ENCODE results near the gene ZFP91. TPM values are rescaled to one million over a fixed set of nuclear protein-coding genes. Genes with fewer than 3 reads are reported as not detected.

ZFP91 gene
- total RNA-seq, 4 donors from 2014 or later = 49.8 to 63.7 (median 59.1) TPM

GRCh38 chr11:58625826-58626460 lies 47.1 kb downstream of the ZFP91 start:
- peaks cover 23 to 41% of the 10 kb centered on the region in 2 donors for H3K4me1 ChIP-seq
- 52 to 71% methylated on average over 4 of the region's 4 CpGs for WGBS, 2 donors
- H3K4me3 ChIP-seq (replicated peaks in 1 of 3) = no peak overlapping the region
- no peak for TF ChIP-seq POLR2A (IDR thresholded peaks at IDR 0.05)
- intact Hi-C loops (cut with DNase I) = no loop called here
- H3K27ac ChIP-seq = peak overlapping the region; percentile 48 to 79 (median 72)
- DNase-seq = peak; percentile 8 to 19
- no peaks in the 10 kb centered on the region for H3K27me3 ChIP-seq
- no peaks in the 10 kb centered on the region for H3K9me3 ChIP-seq
- H3K36me3 ChIP-seq = peaks cover 18 to 22% of the 10 kb centered on the region in 2 donors

GRCh38 chr11:58626934-58627483 lies 48.1 kb downstream of the ZFP91 start:
- no peak for TF ChIP-seq CTCF (IDR thresholded peaks at IDR 0.05)
- no peak for TF ChIP-seq POLR2A (IDR thresholded peaks at IDR 0.05)
- no peaks in the 10 kb centered on the region for H3K9me3 ChIP-seq
- peaks cover 18 to 22% of the 10 kb centered on the region in 2 donors for H3K36me3 ChIP-seq
- WGBS, 2 donors = 64 to 66% methylated on average over 4 of the region's 4 CpGs
- no peak for DNase-seq
- peaks cover 23 to 40% of the 10 kb centered on the region in 2 donors for H3K4me1 ChIP-seq
- H3K4me3 ChIP-seq (replicated peaks in 1 of 3) = no peak overlapping the region
- intact Hi-C loops (cut with DNase I) = no loop called here
- no peaks in the 10 kb centered on the region for H3K27me3 ChIP-seq
- H3K27ac ChIP-seq = peak overlapping the region; percentile 48 to 79 (median 72)

- Histone ChIP-seq H3K9me3 (no peaks in the 10 kb centered on the region), H3K4me1 (peaks cover 31 to 54% of the 10 kb centered on the region in 2 donors), H3K4me3 (replicated peaks in 1 of 3) (no peak overlapping the region), H3K27ac (peak overlapping the region in 2 of 3 donors; percentile 48 to 72), H3K27me3 (no peaks in the 10 kb centered on the region), H3K36me3 (peaks cover 13 to 14% of the 10 kb centered on the region in 2 donors)
- intact Hi-C loops (cut with DNase I) = no loop called here
- DNase-seq = peak; percentile 82 to 91
- TF ChIP-seq CTCF (IDR thresholded peaks at IDR 0.05) (no peak), POLR2A (IDR thresholded peaks at IDR 0.05) (no peak)
- WGBS, 2 donors = 50 to 75% methylated on average over 3 of the region's 3 CpGs
Observed at GRCh38 chr11:58628446-58628845, 49.6 kb downstream of the ZFP91 start.

GRCh38 chr11:58629857-58630256 lies 51.0 kb downstream of the ZFP91 start:
- H3K4me3 ChIP-seq (replicated peaks in 1 of 3) = no peak overlapping the region
- peaks cover 31 to 55% of the 10 kb centered on the region in 2 donors for H3K4me1 ChIP-seq
- H3K9me3 ChIP-seq = no peaks in the 10 kb centered on the region
- peaks cover 0 to 3% of the 10 kb centered on the region in 2 donors for H3K36me3 ChIP-seq
- no peak overlapping the region for H3K27ac ChIP-seq
- H3K27me3 ChIP-seq = no peaks in the 10 kb centered on the region
- DNase-seq = no peak
- TF ChIP-seq CTCF (IDR thresholded peaks at IDR 0.05) (peak in 2 of 6 experiments; percentile 27 to 38), POLR2A (IDR thresholded peaks at IDR 0.05) (no peak)
- intact Hi-C loops (cut with DNase I) = no loop called here
- 53 to 58% methylated on average over 2 of the region's 2 CpGs for WGBS, 2 donors

- intact Hi-C loops (cut with DNase I) = no loop called here
- Histone ChIP-seq H3K27me3 (no peaks in the 10 kb centered on the region), H3K4me1 (peaks cover 26 to 45% of the 10 kb centered on the region in 2 donors), H3K36me3 (no peaks in the 10 kb centered on the region), H3K27ac (no peak overlapping the region), H3K9me3 (no peaks in the 10 kb centered on the region), H3K4me3 (replicated peaks in 1 of 3) (no peak overlapping the region)
- DNase-seq = no peak
- TF ChIP-seq CTCF (IDR thresholded peaks at IDR 0.05) (no peak), POLR2A (IDR thresholded peaks at IDR 0.05) (no peak)
- 84 to 87% methylated on average over 3 of the region's 3 CpGs for WGBS, 2 donors
Observed at GRCh38 chr11:58631378-58631777, 52.5 kb downstream of the ZFP91 start.

All from thyroid gland (tissue), 4 donors.